Mesenchymal stem cell (in vitro differentiated cells and primary cell): ENCODE measurements around the gene POGK.

ENCODE experiments used
- DNase-seq: peaks from one replicate; pipeline ENCODE4 v3.0.0-alpha.2; 2013
- H2AFZ ChIP-seq: one replicate; pipeline ENCODE4 v1.6.1; 2013; ENCODE audit warnings: low read depth, mild to moderate bottlenecking, control low read depth, inconsistent platforms, low read length, moderate library complexity
- H2AK5ac ChIP-seq: 2 replicates; pipeline ENCODE4 v1.6.1; 2013; ENCODE audit warnings: low read length, moderate library complexity, mild to moderate bottlenecking, inconsistent platforms; ENCODE audit not compliant: severe bottlenecking
- H2BK120ac ChIP-seq: one replicate; pipeline ENCODE4 v1.6.1; 2013; ENCODE audit warnings: low read depth, mild to moderate bottlenecking, inconsistent platforms, low read length, moderate library complexity
- H2BK12ac ChIP-seq, 2 experiments: one replicate each; pipeline ENCODE4 v1.6.1; 2013; ENCODE audit warnings: inconsistent platforms in 2 of 2, low read length in 2 of 2, mild to moderate bottlenecking in 2 of 2, moderate library complexity in 2 of 2, control low read depth in 1 of 2
- H2BK15ac ChIP-seq: one replicate; pipeline ENCODE4 v1.6.1; 2013; ENCODE audit warnings: mild to moderate bottlenecking, low read depth, inconsistent platforms; ENCODE audit not compliant: poor library complexity, severe bottlenecking
- H2BK5ac ChIP-seq: 2 replicates; pipeline ENCODE4 v1.6.1; 2013; ENCODE audit warnings: low read depth, mild to moderate bottlenecking, low read length, control low read depth, inconsistent platforms; ENCODE audit not compliant: poor library complexity, severe bottlenecking
- H3K14ac ChIP-seq, 2 experiments: one replicate each; pipeline ENCODE4 v1.6.1; 2013; ENCODE audit warnings: inconsistent platforms in 2 of 2, low read length in 2 of 2, control low read depth in 1 of 2, mild to moderate bottlenecking in 1 of 2, moderate library complexity in 1 of 2
- H3K18ac ChIP-seq, 2 experiments: one replicate each; pipeline ENCODE4 v1.6.1; 2013; ENCODE audit warnings: inconsistent platforms in 2 of 2, low read length in 2 of 2, control low read depth in 1 of 2, low read depth in 1 of 2, mild to moderate bottlenecking in 1 of 2
- H3K23ac ChIP-seq, 2 experiments: one replicate each; pipeline ENCODE4 v1.6.1; 2013; ENCODE audit warnings: inconsistent platforms in 2 of 2, low read length in 2 of 2, mild to moderate bottlenecking in 2 of 2, moderate library complexity in 2 of 2, control low read depth in 1 of 2
- H3K27ac ChIP-seq: 2 replicates; pipeline ENCODE4 v1.5.1; 2013; ENCODE audit warnings: mild to moderate bottlenecking, moderate library complexity, low read length, control low read depth, inconsistent platforms; ENCODE audit not compliant: poor library complexity, severe bottlenecking
- H3K27me3 ChIP-seq, 2 experiments: 2 replicates each; pipeline versions ENCODE4 v1.6.1 to v1.7.0; 2013; ENCODE audit warnings: low read length in 2 of 2, mild to moderate bottlenecking in 2 of 2, moderate library complexity in 2 of 2, control low read depth in 1 of 2, inconsistent platforms in 1 of 2; ENCODE audit not compliant: control insufficient read depth in 1 of 2, insufficient read depth in 1 of 2
- H3K36me3 ChIP-seq, 2 experiments: 2 replicates each; pipeline versions ENCODE4 v1.6.1 to v1.7.0; 2013; ENCODE audit warnings: low read length in 2 of 2, control low read depth in 1 of 2, inconsistent platforms in 1 of 2, low read depth in 1 of 2, mild to moderate bottlenecking in 1 of 2; ENCODE audit not compliant: insufficient read depth in 2 of 2, control insufficient read depth in 1 of 2
- H3K4ac ChIP-seq, 2 experiments: one replicate each; pipeline ENCODE4 v1.6.1; 2013; ENCODE audit warnings: inconsistent platforms in 2 of 2, low read length in 2 of 2, mild to moderate bottlenecking in 2 of 2, moderate library complexity in 2 of 2, control low read depth in 1 of 2, low read depth in 1 of 2
- H3K4me1 ChIP-seq: 2 replicates; pipeline ENCODE4 v1.6.1; 2013; ENCODE audit warnings: low read depth, low read length, control low read depth; ENCODE audit not compliant: control insufficient read depth, insufficient read depth
- H3K4me2 ChIP-seq: 2 replicates; pipeline ENCODE4 v1.6.1; 2013; ENCODE audit warnings: low read length, mild to moderate bottlenecking, inconsistent platforms; ENCODE audit not compliant: poor library complexity, severe bottlenecking
- H3K4me3 ChIP-seq, 2 experiments: 2 replicates each; pipeline versions ENCODE4 v1.5.1 to v1.7.0; 2013; ENCODE audit warnings: low read length in 2 of 2, mild to moderate bottlenecking in 2 of 2, control low read depth in 1 of 2, low read depth in 1 of 2; ENCODE audit not compliant: insufficient read depth in 1 of 2
- H3K79me1 ChIP-seq: replicated peaks from 2 replicates; pipeline ENCODE4 v1.6.1; 2013; ENCODE audit warnings: mild to moderate bottlenecking, control low read depth, low read length, inconsistent platforms; ENCODE audit not compliant: poor library complexity, severe bottlenecking
- H3K9ac ChIP-seq: 2 replicates; pipeline ENCODE4 v1.7.0; 2013; ENCODE audit warnings: mild to moderate bottlenecking, low read length, moderate library complexity
- H3K9me3 ChIP-seq: 2 replicates; pipeline ENCODE4 v1.7.0; 2013; ENCODE audit warnings: mild to moderate bottlenecking, low read length; ENCODE audit not compliant: control insufficient read depth
- H4K8ac ChIP-seq: one replicate; pipeline ENCODE4 v1.6.1; 2013; ENCODE audit warnings: inconsistent platforms, mild to moderate bottlenecking, low read length, moderate library complexity
- H4K91ac ChIP-seq: one replicate; pipeline ENCODE4 v1.6.1; 2013; ENCODE audit warnings: mild to moderate bottlenecking, low read length, inconsistent platforms
- WGBS: methylation state at CpG from one replicate; pipeline ENCODE4 v1.1.7; 2013; ENCODE audit warnings: mixed read lengths; 5-methylcytosine and 5-hydroxymethylcytosine counted together

The POGK gene

GRCh38 chr1:166882893-166883292 is 43.6 kb downstream of the POGK start:
- 100% methylated on average over 1 of the region's 2 CpGs for WGBS
- H3K4me2 ChIP-seq, result no peak overlapping the region
- H3K14ac ChIP-seq, result no peak overlapping the region
- H3K18ac ChIP-seq, result no peak overlapping the region
- no peak overlapping the region for H2BK12ac ChIP-seq
- H2AK5ac ChIP-seq, result no peak overlapping the region
- H3K27me3 ChIP-seq, result peaks cover 42 to 43% of the 10 kb centered on the region in 2 experiments
- no peak overlapping the region for H3K23ac ChIP-seq
- H2BK15ac ChIP-seq, result no peak overlapping the region
- H3K9ac ChIP-seq, result no peak overlapping the region
- no peak overlapping the region for H2BK5ac ChIP-seq
- no peaks in the 10 kb centered on the region for H3K9me3 ChIP-seq
- H3K36me3 ChIP-seq, result no peaks in the 10 kb centered on the region
- peaks cover 3% of the 10 kb centered on the region for H3K4me1 ChIP-seq
- H3K79me1 ChIP-seq, result no peaks in the 10 kb centered on the region
- H2AFZ ChIP-seq, result no peak overlapping the region
- H2BK120ac ChIP-seq, result no peak overlapping the region
- DNase-seq, result no peak
- no peak overlapping the region for H4K8ac ChIP-seq
- H3K4ac ChIP-seq, result no peak overlapping the region
- no peak overlapping the region for H3K4me3 ChIP-seq
- H4K91ac ChIP-seq, result no peak overlapping the region
- no peak overlapping the region for H3K27ac ChIP-seq

GRCh38 chr1:166884040-166884642 is 44.9 kb downstream of the POGK start:
- Histone ChIP-seq H3K36me3 (no peaks in the 10 kb centered on the region), H3K27ac (no peak overlapping the region), H3K9ac (no peak overlapping the region), H3K4me3 (peak overlapping the region in 1 of 2 experiments; percentile 18), H2BK5ac (no peak overlapping the region), H2AK5ac (no peak overlapping the region), H3K18ac (no peak overlapping the region), H2AFZ (no peak overlapping the region), H3K79me1 (no peaks in the 10 kb centered on the region), H2BK12ac (no peak overlapping the region), H3K23ac (no peak overlapping the region), H2BK15ac (no peak overlapping the region), H4K8ac (no peak overlapping the region), H3K4me1 (peaks cover 3% of the 10 kb centered on the region), H3K27me3 (peaks cover 42 to 43% of the 10 kb centered on the region in 2 experiments), H3K14ac (no peak overlapping the region), H2BK120ac (no peak overlapping the region), H3K4me2 (peak overlapping the region; percentile 20), H3K4ac (no peak overlapping the region), H3K9me3 (no peaks in the 10 kb centered on the region), H4K91ac (no peak overlapping the region)
- DNase-seq, result peak; percentile 22
- WGBS, result 19% methylated on average over 44 of the region's 44 CpGs

- H3K36me3 ChIP-seq, result no peaks in the 10 kb centered on the region
- no peak overlapping the region for H2BK12ac ChIP-seq
- 97% methylated on average over 2 of the region's 3 CpGs for WGBS
- no peak overlapping the region for H2BK15ac ChIP-seq
- H3K4me3 ChIP-seq, result no peak overlapping the region
- no peak overlapping the region for H2AK5ac ChIP-seq
- no peak overlapping the region for H3K23ac ChIP-seq
- H3K9ac ChIP-seq, result no peak overlapping the region
- H3K27me3 ChIP-seq, result peaks cover 42 to 43% of the 10 kb centered on the region in 2 experiments
- no peak overlapping the region for H3K4me2 ChIP-seq
- H3K79me1 ChIP-seq, result no peaks in the 10 kb centered on the region
- no peak for DNase-seq
- no peaks in the 10 kb centered on the region for H3K9me3 ChIP-seq
- H3K14ac ChIP-seq, result no peak overlapping the region
- H3K4ac ChIP-seq, result no peak overlapping the region
- no peak overlapping the region for H3K27ac ChIP-seq
- no peak overlapping the region for H3K18ac ChIP-seq
- H4K8ac ChIP-seq, result no peak overlapping the region
- no peak overlapping the region for H2AFZ ChIP-seq
- H2BK5ac ChIP-seq, result no peak overlapping the region
- H4K91ac ChIP-seq, result no peak overlapping the region
- H3K4me1 ChIP-seq, result peaks cover 3% of the 10 kb centered on the region
- H2BK120ac ChIP-seq, result no peak overlapping the region
Observed at GRCh38 chr1:166884971-166885370, 45.7 kb downstream of the POGK start.

- no peak overlapping the region for H2AFZ ChIP-seq
- WGBS, result 76% methylated on average over 3 of the region's 4 CpGs
- no peak overlapping the region for H3K4me3 ChIP-seq
- H3K79me1 ChIP-seq, result no peaks in the 10 kb centered on the region
- no peak overlapping the region for H4K8ac ChIP-seq
- no peak overlapping the region for H2BK12ac ChIP-seq
- H3K27ac ChIP-seq, result no peak overlapping the region
- H3K23ac ChIP-seq, result no peak overlapping the region
- no peaks in the 10 kb centered on the region for H3K36me3 ChIP-seq
- DNase-seq, result no peak
- H2AK5ac ChIP-seq, result no peak overlapping the region
- peaks cover 34 to 51% of the 10 kb centered on the region in 2 experiments for H3K27me3 ChIP-seq
- no peak overlapping the region for H3K9ac ChIP-seq
- no peak overlapping the region for H3K18ac ChIP-seq
- H3K4me1 ChIP-seq, result peaks cover 3% of the 10 kb centered on the region
- H3K9me3 ChIP-seq, result no peaks in the 10 kb centered on the region
- H2BK5ac ChIP-seq, result no peak overlapping the region
- H3K4me2 ChIP-seq, result no peak overlapping the region
- no peak overlapping the region for H4K91ac ChIP-seq
- H3K4ac ChIP-seq, result no peak overlapping the region
- H2BK120ac ChIP-seq, result no peak overlapping the region
- no peak overlapping the region for H3K14ac ChIP-seq
- H2BK15ac ChIP-seq, result no peak overlapping the region
Observed at GRCh38 chr1:166888373-166889111, 49.3 kb downstream of the POGK start.
